Cardiac septum (tissue), 1 donor: Measurements from ENCODE around the gene MUC2. TPM values are rescaled to one million over a fixed set of nuclear protein-coding genes. Genes with fewer than 3 reads are reported as not detected.
A peak's percentile ranks its signal among the peaks of the same experiment; 100 is the strongest.

ENCODE experiments used
- DNase-seq: peaks from one replicate; pipeline ENCODE4 v3.0.0-alpha.2; 2020; ENCODE audit warnings: low spot score
- intact Hi-C: fragments of 100-400 bp; cut with DNase I; formaldehyde crosslinking; loops from one replicate; pipeline ENCODE4 v1.14.0; 2022
- long read RNA-seq: library from polyadenylated mRNA; unstranded; transcript quantifications from one replicate; pipeline ENCODE4 v2.0.0, GENCODE V29; 2021
- total RNA-seq: library from RNA; stranded (reverse); fragmentation: NEBNext Ultra II Directional; extraction: Animal tissue kit (Norgen Biotek cat#: 25700); gene quantifications from one replicate; pipeline ENCODE4 v1.2.1, GENCODE V29; 2021
- donor health status: DM: no; HTN: no; CAD: no.

Gene MUC2
- total RNA-seq, result 0.03 TPM
- long read RNA-seq, result 0 reads

DNA sequence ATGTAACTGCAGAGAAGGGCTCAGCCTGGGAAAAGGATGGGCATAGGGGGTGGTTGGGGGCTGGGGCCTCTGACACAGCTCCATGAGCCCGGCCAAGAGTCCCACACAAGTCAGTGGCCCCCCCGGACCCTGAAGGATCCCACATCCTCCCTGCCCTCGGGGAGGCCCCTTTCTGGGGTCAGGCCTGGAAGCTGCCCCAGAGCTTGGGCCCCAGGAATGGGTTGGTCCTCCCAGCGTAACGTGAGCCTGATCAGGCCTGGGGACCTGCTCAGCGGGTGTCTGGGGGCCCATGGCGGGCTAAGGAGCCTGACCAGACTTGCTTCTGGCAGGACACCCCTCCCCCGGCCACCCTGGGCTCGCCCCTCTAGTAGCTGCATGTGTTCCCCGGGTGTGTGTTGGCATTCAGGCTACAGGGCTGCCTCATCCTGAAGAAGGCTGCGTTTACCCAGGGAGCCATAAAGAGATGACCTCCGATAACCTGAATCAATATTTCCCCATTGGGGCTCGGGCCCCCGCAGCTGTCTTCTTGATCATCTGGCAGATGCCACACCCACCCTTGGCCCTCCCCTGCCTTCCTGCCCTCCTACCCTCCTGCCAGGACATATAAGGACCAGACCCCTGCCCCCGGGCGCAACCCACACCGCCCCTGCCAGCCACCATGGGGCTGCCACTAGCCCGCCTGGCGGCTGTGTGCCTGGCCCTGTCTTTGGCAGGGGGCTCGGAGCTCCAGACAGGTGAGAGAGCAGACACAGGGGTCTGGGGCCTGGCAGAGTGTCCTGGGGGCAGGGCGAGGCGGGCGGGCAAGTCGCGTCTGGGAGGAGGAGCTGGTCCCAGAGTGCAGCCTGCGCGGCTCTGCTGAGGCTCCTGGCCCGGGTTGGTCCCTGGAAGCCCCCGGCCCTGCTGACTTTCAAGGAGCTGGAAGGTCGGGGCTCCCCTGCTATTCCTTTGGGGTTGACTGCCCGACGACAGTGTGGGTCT is at the start of gene MUC2:
Gene MUC2 (plus strand): TSS at position 631 of the 978 bp plus-strand sequence.
- intact Hi-C loops, result no loop called here

DNA sequence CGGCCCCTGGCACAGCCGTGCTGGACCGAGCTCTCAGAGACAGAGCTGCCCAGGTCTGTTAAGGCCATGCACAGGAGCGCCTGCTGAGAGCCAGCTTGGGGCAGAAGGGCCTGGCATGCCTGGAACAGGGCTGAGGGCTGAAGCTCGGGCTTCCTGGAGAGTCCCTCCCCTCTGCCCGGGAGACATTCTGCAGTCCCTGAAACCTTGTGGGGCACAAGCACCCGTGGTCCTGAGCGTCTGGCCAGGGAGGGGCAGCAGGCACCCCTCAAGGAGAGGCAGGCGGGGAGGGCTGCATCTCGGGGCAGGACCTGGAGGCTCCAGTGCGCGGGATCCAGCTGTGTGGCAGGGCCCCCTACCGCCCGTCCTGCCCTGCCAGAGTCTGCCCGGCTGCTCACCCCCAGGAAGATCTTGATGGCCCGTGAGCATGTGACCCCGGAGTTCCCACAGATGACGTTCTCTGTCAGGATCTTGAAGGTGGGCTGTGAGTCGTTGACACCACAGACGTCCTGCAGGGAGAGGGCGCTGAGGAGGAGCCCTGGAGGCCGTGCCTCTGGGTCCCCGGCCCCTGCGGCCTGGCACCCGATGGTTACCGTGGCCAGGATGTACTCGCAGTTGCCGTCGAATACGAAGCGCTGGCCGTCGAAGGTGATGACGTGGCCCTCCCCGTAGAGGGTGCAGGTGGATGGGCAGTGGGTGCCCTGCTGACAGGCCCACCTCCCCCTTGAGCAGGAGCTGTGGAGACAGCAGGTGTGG is 49.1 kb upstream of the MUC2 start:
- intact Hi-C loops, result no loop called here
- DNase-seq, result no peak

More for the DNA sequence above, at the start of gene MUC2:
- peak; percentile 70 for DNase-seq

DNA sequence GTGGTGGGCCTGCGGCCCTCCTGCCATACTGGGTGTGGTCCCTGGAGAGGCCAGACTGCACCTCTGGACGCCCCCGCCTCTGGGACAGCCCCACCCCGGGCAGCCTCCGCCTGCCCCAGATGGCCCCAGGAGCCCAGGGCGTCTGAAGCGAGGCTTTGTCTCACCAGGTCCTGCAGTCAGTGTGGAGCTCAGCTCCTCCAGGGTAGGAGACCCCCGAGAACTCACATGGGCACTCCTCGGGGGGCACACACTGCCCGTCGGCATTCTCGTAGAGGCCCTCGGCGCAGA is 48.6 kb upstream of the MUC2 start:
- intact Hi-C loops, result no loop called here
- DNase-seq, result no peak

DNA sequence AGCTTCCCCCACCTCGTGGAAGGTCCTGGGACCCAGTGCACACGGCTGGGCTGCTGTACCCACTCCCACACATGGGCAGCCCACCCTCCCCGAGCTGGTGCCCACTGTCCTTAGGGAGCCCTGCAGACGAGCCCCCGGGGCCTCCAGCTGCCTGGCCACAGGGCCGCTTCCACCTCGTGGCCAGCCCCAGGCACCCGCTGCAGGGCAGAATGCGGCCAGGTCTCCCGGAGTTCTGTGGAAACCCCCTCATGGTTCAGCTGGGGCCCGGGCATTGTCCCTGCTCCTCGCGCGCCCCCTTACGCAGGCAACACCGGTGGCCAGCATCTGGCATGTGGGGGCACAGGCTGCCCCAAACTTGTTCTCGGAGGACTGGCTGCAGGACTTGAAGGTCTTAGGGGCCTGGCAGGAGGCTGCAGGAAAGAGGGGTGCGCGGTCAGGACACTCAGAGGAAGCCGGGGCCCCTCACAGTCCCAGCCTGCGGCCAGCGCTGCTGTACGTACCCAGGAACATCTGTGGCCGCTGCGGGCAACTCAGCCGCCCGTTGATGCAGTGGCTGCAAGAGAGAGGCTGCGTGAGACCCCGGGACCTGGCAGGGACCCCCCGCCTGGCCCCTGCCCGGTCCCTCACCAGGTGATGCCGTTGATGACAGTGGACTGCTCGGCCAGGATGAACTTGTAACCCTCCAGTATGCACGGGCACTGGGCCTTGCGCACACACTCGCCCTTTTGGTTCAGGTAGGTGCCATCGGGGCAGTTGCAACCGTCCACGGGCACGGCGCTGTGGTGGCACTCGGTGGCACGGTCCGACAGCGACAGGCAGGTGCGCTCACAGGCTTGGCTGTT is 47.8 kb upstream of the MUC2 start:
- intact Hi-C loops, result no loop called here
- no peak for DNase-seq

DNA sequence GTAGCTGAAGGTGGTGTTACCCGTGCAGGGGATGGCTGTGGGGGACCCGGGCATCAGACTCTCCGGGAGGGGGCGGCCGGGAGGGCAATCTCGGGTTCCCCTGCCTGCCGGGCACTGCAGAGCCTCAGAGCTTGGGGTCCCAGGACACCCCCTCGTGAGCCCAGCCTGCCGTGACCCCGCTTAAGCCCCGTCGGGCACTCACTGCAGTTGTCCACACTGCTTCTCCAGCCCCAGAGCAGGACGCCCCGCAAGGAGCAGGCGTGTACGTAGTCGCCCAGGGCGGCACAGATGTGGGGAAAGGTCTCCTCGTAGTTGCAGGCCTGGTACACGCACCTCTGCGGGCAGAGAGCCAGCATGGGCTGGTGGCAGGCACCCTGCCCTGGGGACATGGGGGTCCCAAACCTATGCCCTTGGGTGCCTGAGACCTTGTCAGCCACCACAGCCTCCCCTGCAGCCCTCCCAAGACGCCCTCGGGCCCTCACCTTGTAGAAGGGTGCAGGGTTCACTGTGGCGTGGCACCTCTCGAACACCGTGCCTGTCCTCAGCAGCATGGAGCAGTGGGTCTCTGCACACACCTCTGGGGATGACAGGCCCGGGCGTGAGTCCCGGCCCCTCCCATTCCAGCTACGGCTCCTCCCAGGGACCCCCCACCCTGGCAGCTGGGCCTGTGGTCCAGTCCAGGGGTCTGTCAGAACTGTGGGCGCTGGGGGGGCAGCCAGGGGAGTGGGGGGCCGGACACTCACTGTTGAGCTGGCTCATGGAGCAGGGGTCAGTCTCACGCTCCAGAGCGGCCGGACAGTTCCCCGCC is 47.0 kb upstream of the MUC2 start:
- intact Hi-C loops, result no loop called here
- DNase-seq, result no peak

DNA sequence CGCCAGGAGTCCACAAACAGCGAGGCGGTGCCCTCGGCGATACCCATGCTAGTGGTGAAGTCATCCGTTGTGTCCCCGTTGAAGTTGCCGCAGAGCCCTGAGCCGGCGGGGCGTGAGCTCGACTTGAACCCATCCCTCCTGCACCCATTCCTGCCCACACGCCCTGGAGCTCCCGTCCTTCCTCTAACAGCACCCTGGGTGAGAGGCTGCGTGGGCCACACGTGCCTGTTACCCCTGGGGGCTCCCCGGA is 46.5 kb upstream of the MUC2 start:
- intact Hi-C loops, result no loop called here
- no peak for DNase-seq

DNA sequence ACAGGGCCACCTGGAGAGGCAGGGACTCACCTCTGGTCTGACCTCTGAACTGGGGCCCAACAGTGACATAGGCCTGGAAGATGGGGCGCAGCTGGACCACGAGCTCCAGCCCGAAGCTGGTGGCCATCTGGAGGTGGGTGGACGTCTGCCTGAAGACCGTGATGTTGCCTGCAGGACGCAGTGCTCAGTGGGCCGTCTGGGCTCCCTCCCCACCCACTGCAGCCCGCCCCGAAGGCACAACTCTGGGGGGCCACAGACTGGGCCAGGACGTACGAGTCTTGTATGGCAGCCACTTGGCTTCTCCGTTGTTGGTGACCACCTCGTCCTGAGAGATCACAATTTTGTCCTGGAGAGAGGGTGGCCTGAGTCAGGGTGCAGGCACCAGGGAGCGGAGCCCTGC is 46.1 kb upstream of the MUC2 start:
- intact Hi-C loops, result no loop called here
- DNase-seq, result no peak

DNA sequence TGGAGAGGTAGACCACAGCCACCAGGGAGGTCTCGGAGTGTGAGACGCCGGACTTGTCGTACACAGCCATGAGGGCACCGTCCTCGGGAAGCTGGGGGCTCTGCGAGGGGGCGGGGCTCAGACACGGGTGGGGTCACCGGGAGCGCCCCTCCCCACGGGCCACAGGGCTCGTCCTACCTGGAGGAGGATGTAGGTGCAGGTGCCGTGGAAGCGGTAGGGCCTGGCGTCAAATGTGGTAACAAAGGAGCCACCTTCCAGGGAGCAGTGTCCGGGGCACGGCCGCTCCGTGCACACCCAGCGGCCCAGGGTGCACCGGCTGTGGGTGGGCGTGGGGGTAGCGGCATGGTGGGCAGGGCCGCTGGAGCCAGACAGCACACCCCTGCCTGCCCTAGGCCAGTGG is 45.6 kb upstream of the MUC2 start:
- no peak for DNase-seq
- intact Hi-C loops, result no loop called here

DNA sequence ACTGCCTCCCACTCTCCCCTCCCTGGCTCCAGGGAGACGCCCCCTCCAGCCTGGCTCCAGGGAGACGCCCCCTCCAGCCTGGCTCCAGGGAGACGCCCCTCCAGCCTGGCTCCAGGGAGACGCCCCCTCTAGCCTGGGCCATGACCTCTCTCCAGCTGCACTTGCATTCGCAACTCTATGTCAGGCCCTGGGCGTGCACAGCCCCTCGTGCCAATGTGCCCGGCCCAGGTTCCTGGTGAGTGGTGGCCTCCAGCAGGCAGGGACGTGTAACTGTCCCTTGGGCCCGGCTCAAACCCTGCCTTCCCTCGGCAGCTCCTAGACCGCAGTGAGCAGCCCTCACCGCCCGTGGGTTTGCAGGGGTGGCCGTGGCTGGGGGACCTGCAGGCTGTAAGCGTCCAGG is 45.0 kb upstream of the MUC2 start:
- intact Hi-C loops, result no loop called here
- DNase-seq, result no peak

DNA sequence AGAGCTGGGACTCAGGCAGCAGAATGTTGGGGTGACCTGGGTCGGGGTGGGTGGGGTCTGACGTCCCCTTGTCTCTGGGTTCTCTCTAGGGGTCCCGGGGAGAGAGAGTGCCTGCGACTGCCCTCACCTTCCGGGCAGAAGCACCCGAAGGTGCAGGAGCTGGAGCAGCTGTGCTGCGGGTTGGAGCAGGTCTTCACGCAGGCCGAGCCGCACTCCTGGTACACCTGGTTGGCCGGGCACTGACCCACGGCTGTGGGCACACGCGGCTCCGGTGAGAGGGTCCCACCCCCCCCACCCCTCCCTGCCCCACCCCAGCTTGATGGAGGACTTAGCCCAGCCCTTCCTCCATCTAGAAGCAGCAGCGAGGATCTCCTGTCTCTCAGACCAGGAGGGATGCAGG is 44.6 kb upstream of the MUC2 start:
- intact Hi-C loops, result no loop called here

DNA sequence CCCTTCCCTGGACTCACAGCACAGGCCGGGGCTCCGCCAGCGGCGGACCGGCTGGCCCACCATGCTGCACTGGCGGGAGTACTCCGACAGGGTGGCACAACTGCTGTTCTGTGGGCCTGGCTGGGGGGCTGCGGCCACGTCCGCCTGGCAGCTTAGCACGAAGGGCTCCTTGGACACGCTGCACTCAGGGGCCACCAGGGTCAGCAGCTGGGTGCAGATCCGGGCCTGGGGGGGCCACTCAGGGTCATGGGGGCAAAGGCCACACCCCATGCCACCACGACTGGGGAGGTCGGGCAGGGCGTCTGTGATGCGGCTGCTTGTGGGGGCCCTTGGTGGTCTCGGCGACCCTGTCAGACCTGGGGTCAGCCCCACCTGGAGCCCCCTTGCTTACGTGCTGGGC is 44.1 kb upstream of the MUC2 start:
- intact Hi-C loops, result no loop called here
- DNase-seq, result no peak

More for the DNA sequence above, 44.6 kb upstream of the MUC2 start:
- DNase-seq, result no peak

DNA sequence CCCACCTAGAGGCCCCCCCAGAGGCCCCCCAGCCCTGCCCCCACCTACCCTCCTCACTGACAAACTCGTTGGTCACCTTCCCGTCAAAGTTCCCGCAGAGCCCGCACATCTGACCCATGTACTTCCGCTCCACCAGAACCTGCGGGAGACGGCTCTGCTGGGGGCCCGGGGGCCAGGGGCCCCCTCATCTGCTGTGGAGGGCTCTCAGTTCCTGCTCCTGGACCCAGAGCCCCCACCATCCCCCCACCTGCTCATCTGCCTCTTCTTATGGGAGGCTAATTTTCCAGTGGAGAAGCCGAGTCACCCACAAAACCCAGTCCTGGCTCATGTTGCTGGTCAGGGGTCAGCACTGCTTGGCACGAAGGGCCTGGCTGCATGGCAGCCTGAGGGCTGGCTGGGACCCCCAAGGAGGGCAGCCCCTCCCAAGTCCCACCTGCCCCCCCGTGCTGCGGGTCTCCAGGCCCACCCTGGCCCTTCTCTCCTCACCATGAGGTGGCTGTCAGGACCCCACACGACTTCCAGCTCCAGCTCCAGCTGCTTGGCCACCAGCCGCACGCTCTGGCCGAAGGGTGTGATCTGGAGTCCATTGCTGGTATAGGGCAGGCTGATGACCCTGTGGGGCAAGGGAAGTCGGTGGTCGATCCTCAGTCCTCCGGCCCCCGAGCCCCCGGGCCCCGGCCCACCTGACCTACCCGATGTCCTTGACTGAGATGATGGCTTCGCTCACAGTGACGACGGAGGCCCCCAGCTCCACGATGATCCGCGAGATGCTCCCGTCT is 43.4 kb upstream of the MUC2 start:
- intact Hi-C loops, result no loop called here
- DNase-seq, result no peak

DNA sequence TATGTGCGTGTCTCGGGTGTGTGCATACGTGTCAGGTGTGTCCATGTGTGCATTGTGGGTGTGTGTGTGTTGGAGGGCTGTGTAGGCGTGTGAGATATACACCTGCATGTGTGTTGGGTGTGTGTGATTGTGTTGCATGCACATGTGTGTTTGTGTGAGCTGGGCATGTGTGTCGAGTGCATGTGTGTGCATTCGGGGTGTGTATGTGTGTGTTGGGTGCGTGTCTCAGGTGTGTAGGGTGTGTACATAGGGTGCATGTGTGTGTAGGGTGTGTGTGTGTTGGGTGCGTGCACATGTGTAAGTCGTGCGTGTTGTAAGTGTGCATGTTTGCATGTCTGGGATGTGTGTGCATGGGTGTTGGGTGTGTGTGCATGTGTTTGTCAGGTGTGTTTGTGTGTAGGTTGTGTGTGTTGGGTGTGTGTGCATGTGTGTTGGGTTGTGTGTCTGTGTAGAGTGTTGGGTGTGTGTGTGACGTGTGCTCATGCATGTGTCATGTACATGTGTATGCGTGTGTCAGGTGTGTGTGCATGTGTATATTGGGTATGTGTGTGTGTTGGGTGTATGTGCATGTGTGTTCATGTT is 42.3 kb upstream of the MUC2 start:
- intact Hi-C loops, result no loop called here
- no peak for DNase-seq

DNA sequence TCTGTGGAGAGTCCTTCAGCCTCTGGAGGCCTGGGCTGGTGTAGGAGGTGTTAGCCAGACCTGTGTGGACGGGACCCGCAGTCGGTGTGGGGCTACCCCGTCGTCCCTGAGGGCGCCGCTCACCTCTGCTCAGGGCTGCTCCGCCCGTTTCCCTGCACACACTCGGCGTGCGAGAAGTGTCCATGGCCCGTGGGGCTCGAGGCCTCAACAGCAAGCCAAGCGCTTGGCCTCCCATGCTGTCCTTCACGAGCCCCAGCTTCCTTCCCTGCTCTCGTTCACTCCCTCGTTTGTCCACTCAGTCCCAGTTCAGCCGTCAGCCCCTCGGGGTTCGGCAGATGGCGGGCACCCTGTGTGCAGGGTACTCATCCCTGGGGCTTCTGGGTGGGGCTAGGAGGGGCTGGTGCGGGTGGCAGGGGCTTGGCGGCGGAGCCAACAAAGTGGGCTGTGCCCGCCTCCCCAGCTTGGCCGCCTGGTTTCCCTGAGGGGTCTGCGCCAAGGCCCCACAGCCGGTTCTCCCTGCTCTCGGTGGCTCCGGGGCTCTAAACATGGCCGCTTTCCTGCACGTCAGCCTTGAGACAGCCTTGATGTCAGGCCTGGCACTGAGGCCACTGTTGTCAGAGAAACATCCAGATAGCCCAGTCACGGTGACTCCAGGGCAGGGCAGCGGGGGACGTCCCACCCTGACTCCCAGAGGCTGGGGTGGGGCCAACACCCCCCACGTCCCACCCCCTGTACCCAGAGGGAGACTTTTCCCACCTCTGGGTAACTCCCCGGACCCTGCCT is 41.5 kb upstream of the MUC2 start:
- no peak for DNase-seq
- intact Hi-C loops, result no loop called here

DNA sequence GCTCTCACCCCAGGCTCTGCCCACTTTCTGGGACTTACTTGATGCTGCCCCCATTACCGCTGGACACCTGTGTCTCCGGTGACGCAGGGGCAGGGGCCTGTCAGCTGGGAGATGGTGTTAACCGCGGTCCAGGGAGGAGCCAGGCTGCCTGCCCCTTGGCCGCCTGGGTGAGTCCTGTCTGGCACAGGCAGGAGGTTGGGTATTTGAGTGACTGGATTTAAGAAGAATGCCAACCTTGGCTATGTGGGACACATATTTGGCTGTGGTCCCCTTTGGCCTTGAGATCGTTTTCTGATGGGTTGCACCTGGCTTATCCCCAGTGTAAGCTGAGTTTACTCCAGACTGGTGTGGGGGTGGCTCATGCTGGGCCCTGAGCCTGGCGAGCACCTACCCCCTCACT is 40.7 kb upstream of the MUC2 start:
- DNase-seq, result no peak
- intact Hi-C loops, result no loop called here

DNA sequence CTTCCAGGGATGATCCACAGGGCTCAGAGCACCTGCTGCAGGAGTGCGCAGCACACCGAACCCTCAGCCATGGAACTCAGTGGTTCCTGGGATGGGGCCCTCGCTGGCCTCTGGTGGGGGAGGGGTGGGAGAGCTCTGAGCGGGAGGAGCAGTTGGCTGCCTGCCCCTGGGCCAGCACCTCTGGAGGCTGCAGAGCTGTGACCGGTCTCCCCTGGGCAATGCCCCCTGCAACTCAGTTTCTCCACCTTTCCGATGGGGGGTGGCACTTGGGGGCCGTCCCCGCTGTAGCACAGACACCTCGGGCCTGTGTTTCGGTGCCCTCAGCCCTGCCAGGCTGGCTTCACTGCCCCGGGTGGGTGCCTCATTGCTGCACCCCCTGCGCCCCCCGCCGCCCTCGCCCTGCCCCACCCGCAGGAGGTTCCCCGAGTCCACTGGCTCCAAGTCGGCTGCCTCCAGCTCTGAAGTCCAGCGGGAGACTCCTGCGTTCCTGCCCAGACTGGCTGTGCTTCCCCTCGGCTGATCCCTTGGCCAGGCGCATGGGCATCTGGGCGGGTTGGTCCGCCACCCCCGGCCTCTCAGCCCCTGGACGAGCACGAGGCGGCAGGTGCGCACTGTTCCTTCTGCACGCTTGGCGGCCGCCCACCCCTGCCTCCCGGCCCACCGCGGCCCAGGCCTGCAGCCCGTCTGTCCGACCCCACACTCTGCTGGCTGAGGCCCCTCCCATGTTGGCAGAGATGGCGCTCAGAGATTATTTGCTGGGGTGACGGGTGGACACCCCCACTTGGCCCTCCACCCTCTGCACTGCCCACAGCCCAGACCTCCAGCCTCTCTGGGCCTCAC is 40.0 kb upstream of the MUC2 start:
- intact Hi-C loops, result no loop called here
- no peak for DNase-seq
